Right cardiac atrium (tissue), 5 donors: Measurements from ENCODE around the gene SLC1A3. TPM values are rescaled to one million over a fixed set of nuclear protein-coding genes. Genes with fewer than 3 reads are reported as not detected.
A peak's percentile ranks its signal among the peaks of the same experiment; 100 is the strongest.

Experiments
- ATAC-seq, 2 donors: fragments of 200-7000 bp; cut with Tn5 transposase; one replicate each; pipeline versions ENCODE4 v1.8.0 to v1.9.1; 2020; ENCODE audit warnings: moderate library complexity in 2 of 2, mild to moderate bottlenecking in 1 of 2
- DNase-seq, 3 donors: peaks; one replicate each; pipeline ENCODE4 v3.0.0-alpha.2; 2020
- H3K27ac ChIP-seq: one replicate; pipeline ENCODE4 v1.5.1; 2013; ENCODE audit warnings: mild to moderate bottlenecking, low read length, control low read depth, moderate library complexity
- H3K27me3 ChIP-seq: one replicate; pipeline ENCODE4 v1.6.1; 2013; ENCODE audit not compliant: control insufficient read depth, insufficient read depth
- H3K4me1 ChIP-seq: one replicate; pipeline ENCODE4 v1.6.1; 2013; ENCODE audit warnings: low read length; ENCODE audit not compliant: control insufficient read depth, insufficient read depth
- H3K4me3 ChIP-seq: one replicate; pipeline ENCODE4 v1.5.1; 2013; ENCODE audit warnings: low read length, control low read depth
- H3K9me3 ChIP-seq: one replicate; pipeline ENCODE4 v1.6.1; 2013; ENCODE audit warnings: low read length; ENCODE audit not compliant: control insufficient read depth
- WGBS: extraction: QIAGEN DNeasy Blood & Tissue Kit; methylation state at CpG from one replicate; pipeline ENCODE4 v1.1.7; 2013; 5-methylcytosine and 5-hydroxymethylcytosine counted together
- intact Hi-C, 4 donors: fragments of 100-400 bp; cut with DNase I; formaldehyde crosslinking; loops; one replicate each; pipeline versions ENCODE4 v1.11.0 to v1.14.0; 2022 to 2023
- polyA plus RNA-seq: library from polyadenylated mRNA; stranded (reverse); fragments of 200-250 nt; gene quantifications from one replicate; pipeline ENCODE4 v1.2.3, GENCODE V29; 2013
- total RNA-seq, 4 donors: library from RNA; stranded (reverse); fragmentation: NEBNext Ultra II Directional; extraction: Animal tissue kit (Norgen Biotek cat#: 25700); gene quantifications; one replicate each; pipeline ENCODE4 v1.2.1, GENCODE V29; 2021
- donor health status: healthy with polysubstance abuse.
- donor health status: DM: no; HTN: yes; CAD: no.
- donor health status: DM: no; HTN: no; CAD: no.
- donor health status: DM: no; HTN: yes; CAD: no; lungs with severe emphysema.
- donor health status: DM: yes; HTN: yes; CAD: no.

The SLC1A3 gene
- total and polyA plus RNA-seq, 5 donors = 21.7 to 44.5 (median 32.8) TPM

GRCh38 chr5:36669015-36669651 lies 62.7 kb downstream of the SLC1A3 start:
- intact Hi-C loops = no loop called here
- Histone ChIP-seq H3K4me1 (peaks cover 2% of the 10 kb centered on the region), H3K4me3 (no peak overlapping the region), H3K27me3 (no peaks in the 10 kb centered on the region), H3K27ac (peak overlapping the region; percentile 48), H3K9me3 (peaks cover 2% of the 10 kb centered on the region)
- ATAC-seq (peak in 1 of 2 donors; percentile 50), DNase-seq (no peak)
- WGBS = 65% methylated on average over 13 of the region's 13 CpGs

DNA sequence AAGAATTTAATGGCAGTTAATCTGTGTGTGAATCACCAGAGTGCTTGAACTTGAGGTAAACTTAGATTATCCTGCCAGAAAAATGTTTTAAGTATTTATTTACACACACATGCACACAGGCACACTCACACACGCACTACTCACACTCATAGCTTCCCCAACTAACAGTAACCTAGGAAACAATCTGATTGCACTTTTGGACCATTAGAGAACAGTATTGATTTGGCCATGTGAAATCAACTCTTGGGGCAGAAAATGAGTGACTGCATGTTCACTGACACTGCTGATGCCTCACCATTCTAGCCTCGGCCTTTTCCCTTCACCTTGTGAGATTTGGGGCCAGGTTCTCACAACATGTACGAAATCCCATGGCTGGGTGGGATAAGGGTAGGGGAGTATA lies 64.1 kb downstream of the SLC1A3 start:
- ATAC-seq (no peak), DNase-seq (no peak)
- Histone ChIP-seq H3K9me3 (peaks cover 2% of the 10 kb centered on the region), H3K4me1 (peaks cover 2% of the 10 kb centered on the region), H3K27me3 (no peaks in the 10 kb centered on the region), H3K4me3 (no peak overlapping the region), H3K27ac (no peak overlapping the region)
- 81% methylated on average over 3 of the region's 3 CpGs for WGBS
- intact Hi-C loops = no loop called here

GRCh38 chr5:36675282-36675681 lies 68.9 kb downstream of the SLC1A3 start:
- no peaks in the 10 kb centered on the region for H3K27me3 ChIP-seq
- no peak overlapping the region for H3K27ac ChIP-seq
- DNase-seq (no peak), ATAC-seq (no peak)
- WGBS = 61% methylated on average over 3 of the region's 3 CpGs
- peaks cover 2% of the 10 kb centered on the region for H3K9me3 ChIP-seq
- intact Hi-C loops = no loop called here
- no peaks in the 10 kb centered on the region for H3K4me1 ChIP-seq
- H3K4me3 ChIP-seq = no peak overlapping the region

DNA sequence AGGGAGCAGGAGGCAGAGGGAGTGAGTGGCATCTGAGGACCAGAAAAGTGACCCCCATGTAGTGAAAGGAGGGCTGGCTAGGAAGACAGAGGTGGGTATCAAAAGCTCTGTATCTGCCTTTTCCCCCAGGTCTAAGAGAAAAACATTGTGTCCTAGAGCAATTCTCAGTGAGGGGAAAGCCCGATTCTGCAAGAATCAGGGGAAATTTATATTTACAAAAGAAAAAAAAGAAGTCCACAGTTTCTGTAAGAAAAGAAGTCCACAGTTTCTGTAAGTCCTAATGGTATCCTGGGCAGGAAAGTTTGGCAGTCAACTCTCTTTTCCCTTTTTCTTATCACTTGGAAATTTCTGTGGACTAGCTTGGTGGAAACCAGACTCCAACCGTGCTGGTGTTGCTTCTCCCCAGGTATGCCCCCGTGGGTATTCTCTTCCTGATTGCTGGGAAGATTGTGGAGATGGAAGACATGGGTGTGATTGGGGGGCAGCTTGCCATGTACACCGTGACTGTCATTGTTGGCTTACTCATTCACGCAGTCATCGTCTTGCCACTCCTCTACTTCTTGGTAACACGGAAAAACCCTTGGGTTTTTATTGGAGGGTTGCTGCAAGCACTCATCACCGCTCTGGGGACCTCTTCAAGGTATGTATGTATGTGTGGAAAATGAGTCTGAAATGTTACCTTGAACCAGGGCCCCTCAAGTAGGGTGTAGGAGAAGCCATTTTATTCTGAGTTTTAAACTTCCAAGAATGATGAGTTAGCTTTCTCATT lies 73.0 kb downstream of the SLC1A3 start:
- Histone ChIP-seq H3K27ac (peak overlapping the region; percentile 79), H3K4me1 (no peaks in the 10 kb centered on the region), H3K9me3 (no peaks in the 10 kb centered on the region), H3K27me3 (no peaks in the 10 kb centered on the region), H3K4me3 (no peak overlapping the region)
- ATAC-seq (no peak), DNase-seq (no peak)
- intact Hi-C loops = no loop called here
- WGBS = 82% methylated on average over 8 of the region's 8 CpGs

DNA sequence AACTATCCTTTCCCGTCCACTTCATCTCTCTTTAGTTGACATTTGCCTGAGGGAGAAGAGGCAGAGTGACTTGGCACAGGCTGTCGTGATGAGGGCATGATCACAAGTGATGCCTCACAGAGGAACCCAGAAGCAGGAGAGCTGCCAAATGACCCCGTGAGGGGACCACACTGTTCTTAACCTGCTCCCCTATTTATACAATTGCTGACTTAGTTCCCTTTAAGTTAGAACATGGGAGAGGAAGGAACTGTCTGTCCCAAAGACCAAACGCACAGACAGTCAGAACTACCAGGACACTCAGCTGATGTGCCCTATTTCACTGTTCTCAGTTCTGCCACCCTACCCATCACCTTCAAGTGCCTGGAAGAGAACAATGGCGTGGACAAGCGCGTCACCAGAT lies 73.7 kb downstream of the SLC1A3 start:
- Histone ChIP-seq H3K9me3 (no peaks in the 10 kb centered on the region), H3K27me3 (no peaks in the 10 kb centered on the region), H3K27ac (peak overlapping the region; percentile 61), H3K4me1 (no peaks in the 10 kb centered on the region), H3K4me3 (no peak overlapping the region)
- intact Hi-C loops = loop anchor here in 1 of 4 donors (10.0 kb wide), 1 partner anchor 75 kb away; the partner anchor contains the start of gene SLC1A3
- DNase-seq (peak; percentile 63 to 88 (median 75)), ATAC-seq (peak; percentile 76 to 77)
- WGBS = 68% methylated on average over 7 of the region's 7 CpGs

GRCh38 chr5:36681711-36682110 lies 75.3 kb downstream of the SLC1A3 start:
- intact Hi-C loops = loop anchor here in 1 of 4 donors (10.0 kb wide), 1 partner anchor 77 kb away; the partner anchor contains the start of gene SLC1A3
- 58% methylated on average over 1 of the region's 1 CpG for WGBS

GRCh38 chr5:36682499-36682898 lies 76.1 kb downstream of the SLC1A3 start:
- H3K4me1 ChIP-seq = no peaks in the 10 kb centered on the region
- H3K27ac ChIP-seq = no peak overlapping the region
- intact Hi-C loops = loop anchor here in 1 of 4 donors (10.0 kb wide), 1 partner anchor 78 kb away; the partner anchor contains the start of gene SLC1A3
- no peaks in the 10 kb centered on the region for H3K9me3 ChIP-seq
- WGBS = 81% methylated on average over 2 of the region's 2 CpGs
- DNase-seq (no peak), ATAC-seq (no peak)
- H3K4me3 ChIP-seq = no peak overlapping the region
- H3K27me3 ChIP-seq = no peaks in the 10 kb centered on the region

More at GRCh38 chr5:36681711-36682110, 75.3 kb downstream of the SLC1A3 start:
- Histone ChIP-seq H3K27ac (peak overlapping the region; percentile 49), H3K27me3 (no peaks in the 10 kb centered on the region), H3K4me3 (no peak overlapping the region), H3K9me3 (no peaks in the 10 kb centered on the region), H3K4me1 (no peaks in the 10 kb centered on the region)
- ATAC-seq = no peak
- no peak for DNase-seq

GRCh38 chr5:36683821-36684434 lies 77.5 kb downstream of the SLC1A3 start:
- peak; percentile 81 to 88 (median 83) for DNase-seq
- Histone ChIP-seq H3K27ac (peak overlapping the region; percentile 30), H3K27me3 (no peaks in the 10 kb centered on the region), H3K9me3 (no peaks in the 10 kb centered on the region), H3K4me1 (no peaks in the 10 kb centered on the region), H3K4me3 (no peak overlapping the region)
- 43% methylated on average over 9 of the region's 9 CpGs for WGBS
- peak; percentile 73 to 82 for ATAC-seq
- intact Hi-C loops = loop anchor here in 1 of 4 donors (10.0 kb wide), 1 partner anchor 79 kb away; the partner anchor contains the start of gene SLC1A3

GRCh38 chr5:36685631-36686288 lies 79.4 kb downstream of the SLC1A3 start:
- no peaks in the 10 kb centered on the region for H3K27me3 ChIP-seq
- ATAC-seq (no peak), DNase-seq (no peak)
- H3K27ac ChIP-seq = no peak overlapping the region
- no peaks in the 10 kb centered on the region for H3K4me1 ChIP-seq
- H3K4me3 ChIP-seq = no peak overlapping the region
- intact Hi-C loops = loop anchor here in 1 of 4 donors (10.0 kb wide), 1 partner anchor 81 kb away; the partner anchor contains the start of gene SLC1A3
- H3K9me3 ChIP-seq = no peaks in the 10 kb centered on the region
- 87% methylated on average over 13 of the region's 13 CpGs for WGBS

- WGBS = 87% methylated on average over 3 of the region's 3 CpGs
- ATAC-seq = no peak
- intact Hi-C loops = loop anchor here in 1 of 4 donors (10.0 kb wide), 1 partner anchor 82 kb away; the partner anchor contains the start of gene SLC1A3
- Histone ChIP-seq H3K27ac (no peak overlapping the region), H3K9me3 (no peaks in the 10 kb centered on the region), H3K4me1 (no peaks in the 10 kb centered on the region), H3K4me3 (no peak overlapping the region), H3K27me3 (no peaks in the 10 kb centered on the region)
- no peak for DNase-seq
Measured at GRCh38 chr5:36686881-36687280, 80.5 kb downstream of the SLC1A3 start.
